Thoracic aorta (tissue), 2 donors: ENCODE results near the gene C16orf92. TPM values are rescaled to one million over a fixed set of nuclear protein-coding genes. Genes with fewer than 3 reads are reported as not detected.
A peak's percentile ranks its signal among the peaks of the same experiment; 100 is the strongest.
"Not testable (repeated sequence)": the region's sequence is repeated elsewhere in the genome, so short reads cannot be mapped to it uniquely, and the experiment has no call there.

Source experiments
- ATAC-seq: fragments of 150-250 bp; one replicate; pipeline ENCODE4 v1.8.0; 2017; ENCODE audit warnings: low read depth; ENCODE audit not compliant: insufficient number of reproducible peaks, low FRiP score
- DNase-seq: peaks from one replicate; pipeline ENCODE4 v3.0.0-alpha.2; 2020; ENCODE audit warnings: low spot score
- H3K27ac ChIP-seq, 2 donors: fragments of 200-600 bp; sonication (generic); 1 replicate in 1 of 2; 2 replicates in 1 of 2; pipeline ENCODE4 v1.5.1; 2016; ENCODE audit warnings: mild to moderate bottlenecking in 2 of 2, moderate library complexity in 2 of 2
- H3K27me3 ChIP-seq: fragments of 200-600 bp; sonication (generic); replicated peaks from 2 replicates; pipeline ENCODE4 v1.6.0; 2016; ENCODE audit warnings: mild to moderate bottlenecking; ENCODE audit not compliant: insufficient read depth
- H3K36me3 ChIP-seq: fragments of 200-600 bp; sonication (generic); one replicate; pipeline ENCODE4 v1.5.1; 2016
- H3K4me1 ChIP-seq, 2 donors: fragments of 200-600 bp; sonication (generic); 1 replicate in 1 of 2; 2 replicates in 1 of 2; pipeline versions ENCODE4 v1.5.1 to v1.6.0; 2016; ENCODE audit warnings: low read depth in 2 of 2, mild to moderate bottlenecking in 1 of 2; ENCODE audit not compliant: control insufficient read depth in 1 of 2
- H3K4me3 ChIP-seq: fragments of 200-600 bp; sonication (generic); 2 replicates; pipeline ENCODE4 v1.5.1; 2016; ENCODE audit warnings: mild to moderate bottlenecking
- H3K9me3 ChIP-seq: fragments of 200-600 bp; sonication (generic); 2 replicates; pipeline ENCODE4 v1.5.1; 2016
- CTCF ChIP-seq: fragments of 200-600 bp; sonication (generic); IDR thresholded peaks from one replicate; pipeline ENCODE4 v1.5.1; 2019; ENCODE audit warnings: antibody characterized with exemption
- total RNA-seq, 2 donors: library from RNA; depleted of rRNA; stranded (reverse); fragments of >200 nt; gene quantifications; one replicate each; pipeline versions ENCODE4 v1.1.0 to v1.2.3, GENCODE V29; 2016

The C16orf92 gene
- total RNA-seq, 2 donors from 2014 or later: not detected

- peaks cover 15% of the 10 kb centered on the region for H3K27me3 ChIP-seq
- H3K4me1 ChIP-seq: peaks cover 11 to 25% of the 10 kb centered on the region in 2 donors
- ATAC-seq: no peak
- TF ChIP-seq CTCF: no peak
- no peaks in the 10 kb centered on the region for H3K36me3 ChIP-seq
- H3K27ac ChIP-seq: no peak within 1 kb of the TSS
- H3K9me3 ChIP-seq: no peaks in the 10 kb centered on the region
- DNase-seq: no peak
- peak within 1 kb of the TSS; percentile 62 for H3K4me3 ChIP-seq
Observed at GRCh38 chr16:30010844-30011713, 11.9 kb upstream of the C16orf92 start, which contains the start of gene DOC2A. Gene DOC2A, minus strand, starts transcription at chr16:30011027. Its CDS starts 805 bp downstream, at chr16:30010222.

GRCh38 chr16:30011714-30012504, 11.1 kb upstream of the C16orf92 start:
- H3K36me3 ChIP-seq: no peaks in the 10 kb centered on the region
- H3K4me3 ChIP-seq: peak overlapping the region; percentile 62
- no peak for DNase-seq
- H3K27ac ChIP-seq: no peak overlapping the region
- H3K27me3 ChIP-seq: peaks cover 15% of the 10 kb centered on the region
- no peaks in the 10 kb centered on the region for H3K9me3 ChIP-seq
- no peak for TF ChIP-seq CTCF
- no peak for ATAC-seq
- peaks cover 11 to 25% of the 10 kb centered on the region in 2 donors for H3K4me1 ChIP-seq

- Histone ChIP-seq H3K27me3 (peaks cover 15% of the 10 kb centered on the region), H3K4me1 (peaks cover 11 to 25% of the 10 kb centered on the region in 2 donors)
- not testable (repeated sequence) for DNase-seq, H3K9me3 ChIP-seq, H3K36me3 ChIP-seq, H3K4me3 ChIP-seq, ATAC-seq, H3K27ac ChIP-seq
Observed at GRCh38 chr16:30012598-30012997, 10.4 kb upstream of the C16orf92 start.

- H3K27me3 ChIP-seq, H3K36me3 ChIP-seq, H3K4me3 ChIP-seq, H3K9me3 ChIP-seq, DNase-seq, ATAC-seq, H3K27ac ChIP-seq: not testable (repeated sequence)
- H3K4me1 ChIP-seq: peaks cover 10 to 19% of the 10 kb centered on the region in 2 donors
Observed at GRCh38 chr16:30015450-30015849, 7.5 kb upstream of the C16orf92 start.

GRCh38 chr16:30016555-30017276, 6.3 kb upstream of the C16orf92 start:
- no peak for DNase-seq
- Histone ChIP-seq H3K9me3 (no peaks in the 10 kb centered on the region), H3K27ac (no peak overlapping the region), H3K36me3 (no peaks in the 10 kb centered on the region), H3K27me3 (peaks cover 3% of the 10 kb centered on the region), H3K4me3 (no peak overlapping the region), H3K4me1 (peaks cover 2 to 14% of the 10 kb centered on the region in 2 donors)
- no peak for ATAC-seq
- no peak for TF ChIP-seq CTCF
